ENCODE measurements around the gene BNC1. TPM values are rescaled to one million over a fixed set of nuclear protein-coding genes. Genes with fewer than 3 reads are reported as not detected.

Gene BNC1
- under 1 TPM; 0.08 to 0.25 (median 0.16) TPM for polyA plus RNA-seq (ENCODE audit: insufficient read length in 4 of 4)

- DNase-seq (ENCODE audit: low read depth in 4 of 4, low spot score in 2 of 4), result no peak
These were observed at the start of gene BNC1 for GRCh38 chr15:83284559-83285283. BNC1 (minus strand) TSS chr15:83284664; CDS start chr15:83284628, 36 bp downstream.

- no peak for DNase-seq (ENCODE audit: low read depth in 4 of 4, low spot score in 2 of 4)
These were observed 42.6 kb upstream of the BNC1 start for GRCh38 chr15:83327041-83327440.

- DNase-seq (ENCODE audit: low read depth in 4 of 4, low spot score in 2 of 4), result no peak
These were observed 40.3 kb upstream of the BNC1 start for GRCh38 chr15:83324799-83325198.

GRCh38 chr15:83323296-83323711 lies 38.8 kb upstream of the BNC1 start:
- peak; percentile 47 to 88 (median 68) for DNase-seq (ENCODE audit: low read depth in 4 of 4, low spot score in 2 of 4)

- DNase-seq (ENCODE audit: low read depth in 4 of 4, low spot score in 2 of 4), result no peak
These were observed 38.2 kb upstream of the BNC1 start for GRCh38 chr15:83322691-83323090.

- no peak for DNase-seq (ENCODE audit: low read depth in 4 of 4, low spot score in 2 of 4)
These were observed 37.6 kb upstream of the BNC1 start for GRCh38 chr15:83322061-83322460.

GRCh38 chr15:83320844-83321243 lies 36.4 kb upstream of the BNC1 start:
- no peak for DNase-seq (ENCODE audit: low read depth in 4 of 4, low spot score in 2 of 4)

- no peak for DNase-seq (ENCODE audit: low read depth in 4 of 4, low spot score in 2 of 4)
These were observed 35.9 kb upstream of the BNC1 start for GRCh38 chr15:83320404-83320803.

- no peak for DNase-seq (ENCODE audit: low read depth in 4 of 4, low spot score in 2 of 4)
These were observed 35.3 kb upstream of the BNC1 start for GRCh38 chr15:83319771-83320170.

GRCh38 chr15:83318861-83319415 lies 34.5 kb upstream of the BNC1 start:
- no peak for DNase-seq (ENCODE audit: low read depth in 4 of 4, low spot score in 2 of 4)

GRCh38 chr15:83318036-83318435 lies 33.6 kb upstream of the BNC1 start:
- DNase-seq (ENCODE audit: low read depth in 4 of 4, low spot score in 2 of 4), result no peak

- no peak for DNase-seq (ENCODE audit: low read depth in 4 of 4, low spot score in 2 of 4)
These were observed 27.6 kb upstream of the BNC1 start for GRCh38 chr15:83312071-83312470.

- DNase-seq (ENCODE audit: low read depth in 4 of 4, low spot score in 2 of 4), result no peak
These were observed 26.3 kb upstream of the BNC1 start for GRCh38 chr15:83310521-83311456.

GRCh38 chr15:83308671-83309070 lies 24.2 kb upstream of the BNC1 start:
- DNase-seq (ENCODE audit: low read depth in 4 of 4, low spot score in 2 of 4), result no peak

GRCh38 chr15:83306561-83306960 lies 22.1 kb upstream of the BNC1 start:
- DNase-seq (ENCODE audit: low read depth in 4 of 4, low spot score in 2 of 4), result no peak

GRCh38 chr15:83305704-83306291 lies 21.3 kb upstream of the BNC1 start:
- DNase-seq (ENCODE audit: low read depth in 4 of 4, low spot score in 2 of 4), result no peak

- no peak for DNase-seq (ENCODE audit: low read depth in 4 of 4, low spot score in 2 of 4)
These were observed 20.6 kb upstream of the BNC1 start for GRCh38 chr15:83304861-83305703.

- no peak for DNase-seq (ENCODE audit: low read depth in 4 of 4, low spot score in 2 of 4)
These were observed 19.1 kb upstream of the BNC1 start for GRCh38 chr15:83303535-83303934.

GRCh38 chr15:83300826-83301225 lies 16.4 kb upstream of the BNC1 start:
- DNase-seq (ENCODE audit: low read depth in 4 of 4, low spot score in 2 of 4), result no peak

- DNase-seq (ENCODE audit: low read depth in 4 of 4, low spot score in 2 of 4), result no peak
These were observed 15.0 kb upstream of the BNC1 start for GRCh38 chr15:83299462-83299861.
